ENCODE measurements around the gene ABCC2.

GRCh38 chr10:99809481-99809880, 27.0 kb downstream of the ABCC2 start:
- TF ChIP-seq POLR2A (IDR thresholded peaks at IDR 0.05; ENCODE audit: low read depth, low read length): no peak
- no peak for TF ChIP-seq CTCF (conservative IDR thresholded peaks at IDR 0.05; ENCODE audit: low read depth, low read length)
- TF ChIP-seq BHLHE40 (IDR thresholded peaks at IDR 0.05; ENCODE audit: low read depth, low read length): no peak
- TF ChIP-seq RCOR1 (IDR thresholded peaks at IDR 0.05; ENCODE audit: insufficient replicate concordance, low read length): no peak
- TF ChIP-seq RAD21 (IDR thresholded peaks at IDR 0.05; ENCODE audit: low read length): no peak
- no peak for TF ChIP-seq SMC3 (IDR thresholded peaks at IDR 0.05; ENCODE audit: low read depth, low read length)
- TF ChIP-seq MAFK (IDR thresholded peaks at IDR 0.05; ENCODE audit: low read depth, low read length): no peak
- TF ChIP-seq CEBPB (IDR thresholded peaks at IDR 0.05; ENCODE audit: low read depth, low read length): no peak
- TF ChIP-seq RFX5 (IDR thresholded peaks at IDR 0.05; ENCODE audit: low read depth, low read length): no peak

All from IMR-90 (cell line).